COLO668 (cell line): Measurements from ENCODE around the gene EHD2.
"Not testable (repeated sequence)": the region's sequence is repeated elsewhere in the genome, so short reads cannot be mapped to it uniquely, and the experiment has no call there.

Source experiments
- DNase-seq: peaks from one replicate; lab custom pipeline; 2025; ENCODE audit not compliant: unreplicated experiment; lab: John Stamatoyannopoulos, UW

EHD2 gene

GRCh38 chr19:47765523-47766358 is 52.5 kb downstream of the EHD2 start:
- DNase-seq = peak; percentile 77

- no peak for DNase-seq
These were observed 53.1 kb downstream of the EHD2 start for GRCh38 chr19:47766359-47766620.

- no peak for DNase-seq
These were observed 53.4 kb downstream of the EHD2 start for GRCh38 chr19:47766670-47767069.

GRCh38 chr19:47767349-47767748 is 54.1 kb downstream of the EHD2 start:
- DNase-seq = no peak

- peak; percentile 2 for DNase-seq
These were observed 55.4 kb downstream of the EHD2 start for GRCh38 chr19:47768604-47769003.

- DNase-seq = no peak
These were observed 56.3 kb downstream of the EHD2 start for GRCh38 chr19:47769534-47769933.

GRCh38 chr19:47771291-47771690 is 58.1 kb downstream of the EHD2 start:
- not testable (repeated sequence) for DNase-seq

- peak; percentile 62 for DNase-seq
These were observed 63.3 kb downstream of the EHD2 start for GRCh38 chr19:47776568-47776967.

GRCh38 chr19:47777245-47778048 is 64.2 kb downstream of the EHD2 start:
- peak; percentile 53 for DNase-seq

- DNase-seq = peak; percentile 89
These were observed 65.1 kb downstream of the EHD2 start, which contains the start of gene SELENOW for GRCh38 chr19:47778049-47778953. Gene SELENOW, plus strand, starts transcription at chr19:47778703. Its CDS starts 83 bp downstream, at chr19:47778786.

- DNase-seq = peak; percentile 16
These were observed 65.7 kb downstream of the EHD2 start for GRCh38 chr19:47778954-47779351.

- peak; percentile 5 for DNase-seq
These were observed 66.4 kb downstream of the EHD2 start for GRCh38 chr19:47779524-47780214.

- DNase-seq = no peak
These were observed 67.0 kb downstream of the EHD2 start for GRCh38 chr19:47780215-47780551.

- no peak for DNase-seq
These were observed 68.5 kb downstream of the EHD2 start for GRCh38 chr19:47781590-47782262.

- no peak for DNase-seq
These were observed 73.3 kb downstream of the EHD2 start for GRCh38 chr19:47786566-47786965.

GRCh38 chr19:47787307-47787706 is 74.1 kb downstream of the EHD2 start:
- not testable (repeated sequence) for DNase-seq

GRCh38 chr19:47789811-47790210 is 76.6 kb downstream of the EHD2 start:
- not testable (repeated sequence) for DNase-seq

- peak; percentile 74 for DNase-seq
These were observed 77.2 kb downstream of the EHD2 start for GRCh38 chr19:47790398-47790814.

GRCh38 chr19:47792616-47793015 is 79.4 kb downstream of the EHD2 start:
- DNase-seq = no peak
